HG03460 (cell line): ENCODE measurements around the gene CLCNKB.
"Not testable (repeated sequence)": the region's sequence is repeated elsewhere in the genome, so short reads cannot be mapped to it uniquely, and the experiment has no call there.

ENCODE experiments used
- ATAC-seq: cut with Tn5 transposase; IDR thresholded peaks from one replicate; pipeline ENCODE4 v1.9.1; 2021; ENCODE audit not compliant: unreplicated experiment

Gene CLCNKB

DNA sequence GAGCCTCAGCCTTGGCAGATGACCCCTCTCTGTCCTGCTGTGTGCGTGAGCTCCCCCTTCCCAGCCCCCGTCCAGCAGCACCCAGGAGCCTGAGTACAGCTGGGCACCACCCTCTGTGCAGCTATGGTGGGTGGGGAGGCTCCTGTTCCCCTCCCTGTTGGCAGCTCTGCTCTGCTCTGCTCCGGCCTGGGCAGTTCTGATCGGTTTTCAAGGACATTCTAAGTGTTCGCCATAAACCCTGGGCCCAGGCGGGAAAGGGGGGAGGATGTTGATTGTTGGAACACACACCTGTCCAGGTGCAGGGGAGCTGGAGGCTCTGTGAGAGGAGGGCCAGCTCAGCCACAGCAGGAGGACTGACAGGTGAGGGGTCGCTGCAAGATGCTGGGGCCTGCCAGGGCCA lies at the start of gene CLCNKB:
Gene CLCNKB (plus strand): TSS at position 262 of the 400 bp plus-strand sequence. CDS start 711 bp downstream, outside the sequence.
- no peak for ATAC-seq

DNA sequence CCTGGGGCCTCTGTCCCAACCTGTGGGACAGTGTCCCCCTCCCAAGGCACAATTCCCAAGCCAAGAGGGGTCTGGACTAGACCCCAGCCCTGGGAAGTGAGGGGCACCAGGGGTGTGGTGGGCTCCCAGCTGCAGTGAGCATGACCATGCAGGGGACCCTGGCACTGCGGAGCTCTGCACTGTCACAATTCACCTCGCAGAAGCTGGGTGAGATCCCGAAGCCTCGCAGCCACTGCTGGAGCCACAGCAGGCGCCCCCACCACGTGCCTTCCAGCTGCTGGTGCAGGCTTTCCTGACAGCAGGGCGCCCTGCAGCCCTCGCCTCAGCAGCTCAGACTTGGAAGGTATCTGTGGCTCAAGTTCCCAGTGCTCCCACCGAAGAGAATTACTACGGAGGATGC lies 49.5 kb upstream of the CLCNKB start:
- ATAC-seq, result no peak

DNA sequence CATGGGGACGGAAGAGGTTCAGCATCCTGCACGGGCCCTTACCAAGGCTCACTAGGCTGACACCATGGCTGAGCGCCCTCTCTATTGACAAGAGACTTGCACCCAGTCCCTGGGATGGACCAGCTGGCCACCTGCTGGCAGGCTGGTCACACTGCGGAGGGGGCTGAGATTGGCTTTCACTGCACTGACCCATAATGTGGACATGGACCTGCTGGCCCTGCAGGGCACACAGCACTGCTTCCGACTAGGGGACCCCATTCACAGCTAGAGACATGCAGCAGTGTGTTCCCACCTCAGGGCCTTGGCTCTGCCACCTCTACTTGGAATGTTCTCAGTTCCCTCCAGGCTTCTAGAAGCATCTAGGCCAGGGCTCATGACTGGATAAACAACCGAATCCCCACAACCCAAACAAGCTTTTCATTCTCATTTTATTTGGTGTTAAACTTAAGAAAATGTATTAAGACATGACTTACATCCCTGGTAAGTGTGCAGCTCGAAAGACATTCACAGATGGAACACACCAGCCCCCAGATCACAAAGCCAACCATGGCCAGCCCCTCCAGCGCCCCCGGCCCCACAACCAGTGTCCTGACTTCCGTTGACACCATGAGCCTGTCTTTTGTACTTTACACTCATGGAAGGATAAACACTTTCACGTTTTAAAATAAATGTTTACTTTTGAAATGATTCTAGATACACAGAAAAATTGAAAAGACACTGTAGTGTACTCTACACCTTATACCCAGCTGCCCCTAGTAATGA lies 48.8 kb upstream of the CLCNKB start:
- no peak for ATAC-seq

DNA sequence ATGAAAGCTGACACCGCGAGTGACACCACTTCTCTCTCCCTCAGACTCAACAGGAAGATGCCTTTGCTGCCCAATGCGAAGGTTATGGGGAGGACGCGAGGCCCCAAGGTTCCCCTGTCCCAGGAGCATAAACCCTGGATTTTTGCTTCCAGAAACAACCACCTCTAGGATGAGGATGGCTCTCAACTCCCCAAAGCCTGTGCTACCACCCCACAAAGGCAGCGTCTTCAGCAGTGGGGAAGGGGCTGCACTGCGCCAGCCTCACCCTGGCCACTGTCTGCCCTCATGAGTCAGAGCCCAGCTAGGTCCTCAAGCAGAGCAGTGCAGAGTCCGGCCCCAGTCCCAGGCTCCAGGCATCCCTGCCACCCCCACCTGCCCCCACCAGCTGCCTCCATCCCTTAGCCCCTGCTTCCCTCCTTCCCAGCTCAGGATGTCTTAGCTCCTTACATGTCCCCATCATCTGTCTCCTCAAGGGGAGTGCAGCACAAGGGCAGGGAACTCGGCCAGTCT lies 46.5 kb upstream of the CLCNKB start:
- ATAC-seq, result no peak

DNA sequence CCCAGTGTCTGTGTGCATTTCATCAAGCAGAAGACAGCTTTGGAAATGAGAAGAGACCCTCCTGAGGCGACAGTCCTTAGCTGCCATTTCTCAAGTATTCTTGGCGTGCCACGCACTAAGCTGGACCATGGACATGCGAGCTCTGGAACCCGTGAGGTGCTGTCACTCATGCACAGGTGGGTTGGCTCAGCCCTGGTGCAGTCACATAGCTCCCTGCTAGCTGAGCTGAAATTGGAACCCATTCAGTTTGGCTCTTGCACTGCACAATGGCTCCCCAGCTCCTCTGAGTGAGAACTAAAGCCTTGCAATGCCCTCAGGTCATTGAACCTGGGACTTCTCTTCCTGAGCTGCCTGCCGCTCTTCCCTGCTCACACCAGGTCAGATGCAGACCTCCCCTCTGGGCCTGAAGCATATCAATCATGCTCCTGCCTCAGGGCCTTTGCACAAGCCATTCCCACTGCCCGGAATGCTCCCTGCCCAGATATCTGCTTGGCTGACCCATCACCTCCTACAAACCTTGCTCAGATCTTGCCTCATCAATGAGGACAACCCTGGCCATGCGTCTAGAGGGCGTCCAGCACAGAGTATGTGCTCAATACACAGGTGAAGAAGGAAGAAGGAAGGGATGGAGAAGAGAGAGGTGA lies 45.8 kb upstream of the CLCNKB start:
- ATAC-seq, result no peak

DNA sequence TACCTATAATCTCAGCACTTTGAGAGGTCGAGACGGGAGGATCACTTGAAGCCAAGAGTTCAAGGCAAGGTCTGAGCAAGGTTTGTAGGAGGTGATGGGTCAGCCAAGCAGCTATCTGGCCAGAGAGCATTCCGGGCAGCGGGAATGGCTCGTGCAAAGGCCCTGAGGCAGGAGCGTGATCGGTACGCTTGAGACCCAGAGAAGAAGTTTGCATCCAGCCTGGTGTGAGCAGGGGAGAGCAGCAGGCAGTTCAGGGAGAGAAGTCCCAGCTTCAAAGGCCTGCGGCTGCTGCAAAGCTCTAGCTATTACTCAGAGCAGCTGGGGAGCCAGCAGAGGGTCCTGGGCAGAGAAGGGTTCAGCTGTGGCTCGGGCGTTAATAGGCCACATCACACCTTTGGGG lies 44.7 kb upstream of the CLCNKB start:
- ATAC-seq, result no peak

DNA sequence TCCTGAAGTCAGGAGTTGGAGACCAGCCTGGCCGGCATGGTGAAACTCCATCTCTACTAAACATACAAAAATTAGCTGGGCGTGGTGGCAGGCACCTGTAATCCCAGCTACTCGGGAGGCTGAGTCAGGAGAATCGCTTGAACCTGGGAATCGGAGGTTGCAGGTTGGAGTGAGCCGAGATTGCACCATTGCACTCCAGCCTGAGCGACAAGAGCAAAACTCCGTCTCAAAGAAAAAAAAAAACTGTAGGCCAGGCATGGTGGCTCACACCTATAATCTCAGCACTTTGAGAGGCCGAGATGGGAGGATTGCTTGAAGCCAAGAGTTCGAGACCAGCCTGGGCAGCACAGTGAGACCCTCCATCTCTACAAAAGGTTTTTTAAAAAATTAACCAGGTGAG lies 42.3 kb upstream of the CLCNKB start:
- ATAC-seq, result not testable (repeated sequence)

DNA sequence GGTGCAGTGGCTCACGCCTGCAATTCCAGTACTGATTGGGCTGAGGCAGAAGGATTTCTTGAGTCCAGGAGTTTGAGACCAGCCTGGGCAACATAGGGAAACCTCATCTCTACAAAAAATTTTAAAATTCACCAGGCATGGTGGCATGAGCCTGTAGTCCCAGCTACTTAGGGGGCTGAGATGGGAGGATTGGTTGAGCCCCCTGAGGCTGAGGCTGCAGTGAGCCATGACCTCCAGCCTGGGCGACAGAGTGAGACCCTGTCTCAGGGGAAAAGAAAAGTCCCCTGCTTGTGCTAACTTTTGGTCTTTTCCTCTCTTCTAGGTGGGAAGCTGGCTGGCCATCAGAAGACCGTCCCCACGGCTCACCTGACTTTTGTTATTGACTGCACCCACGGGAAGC lies 38.0 kb upstream of the CLCNKB start:
- ATAC-seq, result no peak

DNA sequence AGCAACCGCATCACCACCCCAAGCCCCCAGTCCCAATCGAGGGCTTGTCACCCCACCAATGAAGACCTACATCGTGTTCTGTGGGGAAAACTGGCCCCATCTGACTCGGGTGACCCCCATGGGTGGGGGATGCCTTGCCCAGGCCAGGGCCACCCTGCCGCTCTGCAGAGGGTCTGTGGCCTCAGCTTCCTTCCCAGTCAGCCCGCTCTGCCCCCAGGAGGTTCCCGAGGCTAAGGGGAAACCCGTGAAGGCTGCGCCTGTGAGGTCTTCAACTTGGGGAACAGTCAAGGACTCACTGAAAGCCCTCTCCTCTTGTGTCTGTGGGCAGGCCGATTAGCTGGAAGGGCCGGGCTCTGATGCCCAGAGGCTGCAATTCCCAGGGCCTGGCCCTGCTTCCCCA lies 37.6 kb upstream of the CLCNKB start:
- no peak for ATAC-seq

DNA sequence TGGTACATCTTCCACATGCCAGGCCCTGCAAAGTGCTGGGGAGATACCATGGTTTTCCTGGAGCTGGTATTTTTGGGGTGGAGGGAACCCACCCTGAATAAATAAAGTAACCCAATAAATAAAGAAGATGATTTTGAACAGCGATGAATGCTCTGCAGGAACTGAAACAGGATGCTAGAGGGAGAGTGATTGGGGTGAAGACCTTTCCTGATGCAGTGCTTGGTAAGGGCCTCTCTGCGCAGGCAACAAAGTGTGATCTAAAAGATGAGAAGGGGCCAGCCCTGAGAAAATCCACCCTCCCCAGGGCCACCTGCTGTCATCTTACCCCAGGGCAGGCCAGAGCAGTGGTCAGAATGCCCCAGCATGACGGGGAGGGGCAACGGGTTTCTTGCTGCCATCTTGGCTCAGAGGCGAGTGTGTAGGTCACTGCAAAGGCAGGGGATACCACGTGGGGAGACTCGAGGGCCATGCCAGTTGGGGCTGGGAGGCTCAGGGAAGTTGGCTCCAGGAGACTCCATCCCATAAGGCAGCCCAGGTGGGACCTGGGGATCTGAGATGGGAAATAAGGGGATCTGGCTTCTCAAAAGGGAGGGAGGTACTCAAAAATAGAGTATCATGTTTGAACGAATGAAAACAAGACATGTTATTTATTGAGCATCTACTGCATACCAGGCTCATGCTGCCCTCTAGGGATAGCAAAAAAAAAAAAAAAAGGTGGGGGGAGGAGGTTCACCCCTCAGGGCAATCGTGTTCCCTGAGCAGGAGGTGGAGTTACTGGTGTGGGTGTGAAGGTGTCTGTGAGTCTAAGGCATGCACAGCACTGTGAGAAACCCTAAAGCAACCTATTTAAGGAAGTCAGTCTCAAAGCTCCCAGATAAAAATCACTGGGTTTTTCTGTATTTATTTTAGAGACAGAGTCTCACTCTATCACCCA lies 36.8 kb upstream of the CLCNKB start:
- no peak for ATAC-seq

DNA sequence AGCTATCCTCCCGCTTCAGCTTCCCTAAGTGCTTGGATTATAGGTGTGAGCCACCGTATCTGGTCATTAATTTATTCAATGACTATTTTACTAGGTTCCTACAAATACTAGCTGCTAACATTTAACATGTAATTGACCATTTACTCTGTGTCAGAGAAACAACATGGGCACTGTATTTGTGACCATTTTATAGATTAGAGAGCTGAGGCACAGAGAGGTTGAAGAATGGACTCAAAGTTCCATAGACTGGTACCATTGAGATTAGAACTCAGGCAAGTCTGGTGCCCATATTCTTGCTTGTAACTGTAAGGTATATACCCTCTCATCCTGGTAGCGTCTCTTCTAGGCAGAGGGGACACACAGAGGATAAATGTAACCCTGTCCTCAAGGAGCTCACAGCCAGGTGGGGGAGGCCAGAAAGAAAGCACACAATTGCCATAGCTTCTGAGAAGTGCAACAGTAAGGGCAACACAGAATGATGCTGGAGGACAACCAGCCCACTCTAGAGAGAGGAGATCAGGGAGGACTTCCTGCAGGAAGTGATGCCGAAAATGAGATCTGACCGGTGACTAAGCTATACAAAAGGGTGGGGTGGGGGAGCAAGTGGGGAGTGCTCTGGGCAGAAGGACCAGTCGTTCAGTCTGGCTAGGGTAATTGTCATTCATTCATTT lies 35.8 kb upstream of the CLCNKB start:
- ATAC-seq, result no peak

DNA sequence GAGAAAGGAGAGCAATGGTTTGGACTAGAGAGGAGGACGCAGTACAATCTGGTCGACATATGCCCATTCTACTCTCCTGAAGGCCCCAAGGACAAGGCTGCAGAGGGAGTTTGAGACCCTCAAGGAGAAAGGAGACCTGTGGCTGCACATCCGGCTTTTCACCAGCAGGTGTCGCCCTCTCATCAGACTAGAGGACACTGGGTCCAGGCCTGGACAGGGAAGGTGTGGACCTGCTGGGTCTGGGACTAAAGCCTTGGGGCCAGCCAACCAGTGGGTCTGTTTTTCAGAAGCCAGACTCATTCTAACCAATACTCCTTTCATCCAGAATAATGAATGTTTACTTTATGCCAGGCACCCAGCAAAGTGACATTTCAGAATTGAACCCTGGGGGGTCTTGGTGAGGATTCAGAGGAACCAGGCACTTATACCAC lies 34.5 kb upstream of the CLCNKB start:
- no peak for ATAC-seq

DNA sequence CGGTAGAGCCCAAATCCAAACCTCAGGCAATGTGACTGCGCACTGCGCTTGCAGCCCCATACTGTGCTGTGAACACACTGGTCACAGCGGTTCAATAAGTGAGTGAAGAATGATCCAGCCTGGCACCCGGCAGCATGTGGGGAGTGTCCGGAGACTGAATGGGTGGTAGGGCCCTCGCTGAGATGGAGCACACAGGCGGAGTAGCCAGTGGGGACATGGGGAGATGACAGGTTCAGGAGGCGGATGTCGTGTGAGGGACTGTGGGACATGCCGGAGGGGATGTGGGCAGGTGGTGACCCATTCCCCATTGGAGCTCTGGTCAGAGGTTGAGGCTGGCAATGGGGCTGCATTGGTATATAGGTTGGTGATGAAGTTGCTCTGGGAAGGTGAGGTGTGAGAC lies 33.9 kb upstream of the CLCNKB start:
- ATAC-seq, result no peak

DNA sequence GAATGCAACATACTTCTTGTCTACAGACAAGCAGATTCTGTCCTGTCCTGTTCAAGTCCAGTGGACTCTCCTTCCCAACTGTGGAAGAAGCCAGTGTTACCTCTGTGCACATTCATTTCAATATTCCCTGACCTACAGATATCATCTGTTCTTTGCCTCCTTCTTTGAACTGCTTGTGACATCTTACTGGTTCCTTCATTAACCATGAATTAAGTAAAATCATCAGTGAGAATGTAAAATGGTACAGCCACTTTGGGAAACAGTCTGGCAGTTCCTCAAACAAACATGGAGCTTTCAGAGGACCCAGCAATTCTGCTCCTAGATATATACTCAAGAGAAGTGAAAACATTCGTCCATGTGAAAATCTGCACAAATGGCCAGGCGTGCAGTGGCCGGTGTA lies 32.7 kb upstream of the CLCNKB start:
- no peak for ATAC-seq

DNA sequence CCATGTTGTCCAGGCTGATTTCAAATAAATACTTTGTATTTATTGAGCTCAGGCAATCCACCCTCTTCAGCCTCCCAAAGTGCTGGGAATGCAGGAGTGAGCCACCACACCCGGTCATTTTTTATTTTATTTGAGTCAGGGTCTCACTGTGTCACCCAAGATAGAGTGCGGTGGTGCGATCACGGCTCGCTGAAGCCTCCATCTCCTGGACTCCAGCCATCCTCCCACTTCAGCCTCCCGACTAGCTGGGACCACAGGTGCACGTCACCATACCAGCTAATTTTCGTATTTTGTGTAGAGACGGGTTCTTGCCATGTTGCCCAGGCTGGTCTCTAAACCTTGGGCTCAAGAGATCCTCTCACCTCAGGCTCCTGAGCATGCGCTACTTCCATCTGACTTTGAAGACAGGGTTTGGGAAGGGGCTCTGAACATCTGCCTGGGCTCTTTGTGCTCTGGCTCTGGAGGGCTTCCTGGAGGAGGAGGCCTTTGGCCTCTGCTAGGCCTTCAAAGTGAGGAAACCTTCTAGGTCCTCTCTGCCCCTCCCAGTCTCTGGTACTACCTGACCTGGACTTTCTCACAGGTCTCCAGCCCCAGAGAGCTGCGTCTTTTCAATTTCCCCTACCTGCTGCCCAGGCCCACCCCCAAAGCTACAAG lies 31.5 kb upstream of the CLCNKB start:
- no peak for ATAC-seq

DNA sequence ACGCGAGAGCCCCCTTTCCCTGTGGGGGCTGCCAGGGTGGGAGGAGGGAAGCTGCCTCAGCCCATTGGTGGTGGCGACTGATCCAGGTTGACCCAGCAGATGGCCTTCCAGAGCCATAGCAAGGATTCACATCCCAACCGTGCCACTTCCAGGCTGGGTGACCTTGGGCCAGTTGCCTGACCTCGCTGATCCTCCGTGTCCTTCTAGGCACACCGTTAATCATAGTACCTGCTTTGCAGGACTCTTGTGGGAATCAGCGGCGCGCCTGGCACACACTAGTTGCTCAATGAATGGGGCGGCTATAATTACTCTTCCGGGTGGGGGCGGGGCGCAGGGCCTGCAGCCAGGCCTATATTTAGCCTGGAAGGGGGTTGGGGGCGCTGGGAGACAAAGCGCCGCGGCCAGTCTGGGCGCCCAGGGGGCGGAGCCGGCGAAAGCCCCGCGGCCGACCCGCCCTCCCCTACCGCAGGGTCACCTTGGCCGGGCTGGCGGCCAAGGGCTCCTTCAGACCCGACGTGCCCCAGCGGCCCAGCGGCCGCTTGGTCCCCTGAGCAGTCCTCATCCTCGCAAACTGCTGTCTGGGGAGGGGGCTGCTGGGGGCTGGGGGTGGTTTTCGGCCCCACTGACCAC lies 30.9 kb upstream of the CLCNKB start:
- no peak for ATAC-seq

DNA sequence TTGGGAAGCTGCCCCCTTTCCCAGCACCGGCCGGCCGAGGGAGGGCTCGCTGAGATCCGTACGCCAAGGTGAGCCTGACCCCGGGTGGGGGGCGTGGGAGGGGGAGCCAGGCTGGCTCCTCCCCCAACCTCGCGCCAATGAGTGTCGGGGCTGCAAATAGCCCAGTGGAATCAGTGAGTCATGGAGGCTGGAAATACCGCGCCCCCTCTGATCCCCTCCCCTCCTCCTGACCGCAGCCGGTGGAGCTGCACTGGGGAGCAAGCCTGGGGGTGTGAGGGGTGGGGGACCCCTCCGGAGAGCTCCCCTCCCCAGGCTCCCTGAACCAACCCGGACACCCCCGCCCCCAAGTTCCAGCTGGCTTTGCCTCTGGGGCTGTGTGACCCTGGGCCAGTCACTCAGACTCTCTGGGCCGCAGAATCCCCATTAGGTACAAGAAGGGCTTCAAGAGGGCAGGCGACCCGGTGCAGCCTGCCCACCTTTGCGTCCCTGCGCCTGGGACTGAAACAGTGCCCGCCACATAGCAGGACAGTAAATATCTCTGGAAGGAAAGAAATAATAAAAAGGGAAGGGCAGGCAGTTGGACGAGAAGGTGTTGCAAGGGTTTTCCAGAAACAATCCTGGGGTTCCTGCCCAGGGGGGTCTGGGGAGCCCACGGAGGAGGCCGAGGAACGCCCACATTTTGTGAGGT lies 30.2 kb upstream of the CLCNKB start:
- ATAC-seq, result no peak

DNA sequence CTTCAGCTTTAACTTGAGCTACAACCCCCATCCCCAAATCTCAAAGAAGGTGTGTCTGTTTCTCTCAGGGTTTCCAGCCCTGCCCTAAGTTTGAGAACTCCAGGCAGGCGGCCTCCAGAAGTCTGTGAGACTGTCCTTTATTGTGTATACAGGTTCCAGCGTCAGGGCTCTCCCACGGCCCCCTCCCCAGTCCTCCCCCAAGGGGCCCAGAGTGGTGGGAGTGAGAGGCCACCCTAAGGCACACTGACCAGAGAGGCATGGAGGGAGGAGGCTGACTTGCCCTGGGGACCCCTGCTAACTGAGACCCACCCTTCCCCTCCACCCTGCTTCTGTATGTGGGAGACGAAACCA lies 29.7 kb upstream of the CLCNKB start:
- ATAC-seq, result no peak
